SK-N-SH treated with all-trans-retinoic acid at 6 μM for 48 hours (cell line): Measurements from ENCODE around the gene TAPT1.

Experiments
- BACH2 ChIP-seq: fragments of 250-450 bp; sonication (Bioruptor Pico); IDR thresholded peaks from 2 replicates; pipeline ENCODE4 v1.9.0; 2021; ENCODE audit warnings: mild to moderate bottlenecking, borderline replicate concordance
- ISL1 ChIP-seq: fragments of 250-450 bp; sonication (Bioruptor Pico); IDR thresholded peaks from 2 replicates; pipeline ENCODE4 v2.1.2; 2022; ENCODE audit warnings: mild to moderate bottlenecking, moderate library complexity
- RARB ChIP-seq: fragments of 250-450 bp; sonication (Bioruptor Pico); IDR thresholded peaks from 2 replicates; pipeline ENCODE4 v1.8.0; 2021; ENCODE audit warnings: mild to moderate bottlenecking, moderate library complexity
- SNAI2 ChIP-seq: fragments of 250-450 bp; sonication (Bioruptor Pico); IDR thresholded peaks from 2 replicates; pipeline ENCODE4 v1.5.0; 2020; ENCODE audit warnings: mild to moderate bottlenecking, moderate library complexity
- TOX ChIP-seq: fragments of 250-450 bp; sonication (Bioruptor Pico); IDR thresholded peaks from 2 replicates; pipeline ENCODE4 v1.8.0; 2021; ENCODE audit warnings: mild to moderate bottlenecking, moderate library complexity, borderline replicate concordance
- ZC3H10 ChIP-seq: fragments of 250-450 bp; sonication (Bioruptor Pico); IDR thresholded peaks from 2 replicates; pipeline ENCODE4 v1.5.1; 2021; ENCODE audit warnings: mild to moderate bottlenecking, moderate library complexity
- ZFP30 ChIP-seq: fragments of 450-650 bp; formaldehyde crosslinking; IDR thresholded peaks from 2 replicates; pipeline ENCODE4 v1.5.0; 2022; ENCODE audit warnings: mild to moderate bottlenecking, moderate library complexity
- ZNF565 ChIP-seq: fragments of 450-650 bp; formaldehyde crosslinking; conservative IDR thresholded peaks from 2 replicates; pipeline ENCODE4 v1.5.0; 2020; ENCODE audit warnings: low read depth, mild to moderate bottlenecking, moderate library complexity
- ZNF70 ChIP-seq: fragments of 450-650 bp; formaldehyde crosslinking; IDR thresholded peaks from 2 replicates; pipeline ENCODE4 v1.5.0; 2020; ENCODE audit warnings: mild to moderate bottlenecking, moderate library complexity
- ZNF8 ChIP-seq: fragments of 450-650 bp; formaldehyde crosslinking; IDR thresholded peaks from 2 replicates; pipeline ENCODE4 v1.5.0; 2020; ENCODE audit warnings: mild to moderate bottlenecking, moderate library complexity
- TF ChIP-seq, protein P1 (sequence below): fragments of 250-450 bp; sonication (Bioruptor Pico); IDR thresholded peaks from 2 replicates; pipeline ENCODE4 v1.8.0; 2020; ENCODE audit warnings: mild to moderate bottlenecking, moderate library complexity, borderline replicate concordance

DNA sequence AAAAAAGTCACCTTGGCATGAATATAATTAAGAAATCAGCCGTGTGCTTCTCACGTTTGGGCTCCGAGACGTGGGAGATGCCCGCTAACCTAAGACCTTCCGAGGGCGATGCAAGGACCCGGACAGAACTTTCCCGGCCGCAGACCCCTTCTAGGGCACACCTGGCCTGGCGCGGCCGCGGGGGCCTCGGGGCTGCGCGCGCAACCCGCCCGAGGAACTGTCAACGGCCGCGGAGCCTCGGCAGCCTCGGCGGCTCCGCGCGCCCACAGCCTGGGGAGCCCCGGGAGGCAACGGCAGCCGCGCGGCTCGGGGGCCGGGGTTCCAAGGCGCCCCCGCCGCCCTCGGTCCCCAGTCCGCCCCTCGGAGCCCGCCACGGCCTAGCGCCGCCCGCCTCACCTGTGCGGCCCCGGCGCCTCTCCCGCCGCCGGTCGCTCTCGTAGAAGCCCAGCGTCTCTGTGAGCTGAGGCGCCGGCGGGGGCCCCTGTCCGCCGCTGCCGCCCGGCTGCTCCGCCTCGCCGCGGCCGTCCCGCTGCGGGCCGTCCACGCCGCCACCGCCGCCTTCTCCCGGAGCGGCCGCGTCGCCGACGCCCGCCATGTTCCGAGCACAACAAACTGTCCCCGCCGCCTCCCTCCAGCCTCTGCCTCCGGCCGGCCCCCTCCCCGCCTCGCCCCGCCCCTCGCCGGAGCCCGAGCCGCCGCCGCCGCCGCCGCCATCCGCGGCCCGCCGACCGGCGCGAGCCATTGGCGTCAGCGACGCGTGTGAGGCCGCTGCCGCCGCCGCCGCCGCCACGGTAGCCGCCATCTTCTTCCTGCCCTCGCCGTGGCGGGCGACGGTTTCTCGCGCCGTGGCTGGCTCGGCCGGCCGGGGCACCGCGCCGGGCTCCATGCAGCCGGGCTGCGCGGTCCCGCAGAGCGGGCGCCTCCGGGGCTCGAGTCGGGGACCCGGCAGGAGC lies at the start of gene TAPT1:
- TF ChIP-seq ISL1 (CRISPR knock-in tag) (no peak), RARB (no peak), TOX (CRISPR knock-in tag) (no peak), BACH2 (CRISPR knock-in tag) (no peak), ZNF8 (CRISPR knock-in tag) (no peak), SNAI2 (CRISPR knock-in tag) (no peak), ZC3H10 (CRISPR knock-in tag) (no peak), ZNF70 (CRISPR knock-in tag) (no peak), ZFP30 (no peak), ZNF565 (CRISPR knock-in tag) (no peak)
- TF ChIP-seq, protein P1, sequence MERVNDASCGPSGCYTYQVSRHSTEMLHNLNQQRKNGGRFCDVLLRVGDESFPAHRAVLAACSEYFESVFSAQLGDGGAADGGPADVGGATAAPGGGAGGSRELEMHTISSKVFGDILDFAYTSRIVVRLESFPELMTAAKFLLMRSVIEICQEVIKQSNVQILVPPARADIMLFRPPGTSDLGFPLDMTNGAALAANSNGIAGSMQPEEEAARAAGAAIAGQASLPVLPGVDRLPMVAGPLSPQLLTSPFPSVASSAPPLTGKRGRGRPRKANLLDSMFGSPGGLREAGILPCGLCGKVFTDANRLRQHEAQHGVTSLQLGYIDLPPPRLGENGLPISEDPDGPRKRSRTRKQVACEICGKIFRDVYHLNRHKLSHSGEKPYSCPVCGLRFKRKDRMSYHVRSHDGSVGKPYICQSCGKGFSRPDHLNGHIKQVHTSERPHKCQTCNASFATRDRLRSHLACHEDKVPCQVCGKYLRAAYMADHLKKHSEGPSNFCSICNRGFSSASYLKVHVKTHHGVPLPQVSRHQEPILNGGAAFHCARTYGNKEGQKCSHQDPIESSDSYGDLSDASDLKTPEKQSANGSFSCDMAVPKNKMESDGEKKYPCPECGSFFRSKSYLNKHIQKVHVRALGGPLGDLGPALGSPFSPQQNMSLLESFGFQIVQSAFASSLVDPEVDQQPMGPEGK (CRISPR knock-in tag), result no peak
